Thoracic aorta (tissue), 2 donors: Measurements from ENCODE around the gene EIF1AD. TPM values are rescaled to one million over a fixed set of nuclear protein-coding genes. Genes with fewer than 3 reads are reported as not detected.

Experiments
- ATAC-seq: fragments of 150-250 bp; one replicate; pipeline ENCODE4 v1.8.0; 2017; ENCODE audit warnings: low read depth; ENCODE audit not compliant: insufficient number of reproducible peaks, low FRiP score
- DNase-seq: peaks from one replicate; pipeline ENCODE4 v3.0.0-alpha.2; 2020; ENCODE audit warnings: low spot score
- H3K27ac ChIP-seq, 2 donors: fragments of 200-600 bp; sonication (generic); 1 replicate in 1 of 2; 2 replicates in 1 of 2; pipeline ENCODE4 v1.5.1; 2016; ENCODE audit warnings: mild to moderate bottlenecking in 2 of 2, moderate library complexity in 2 of 2
- H3K27me3 ChIP-seq: fragments of 200-600 bp; sonication (generic); replicated peaks from 2 replicates; pipeline ENCODE4 v1.6.0; 2016; ENCODE audit warnings: mild to moderate bottlenecking; ENCODE audit not compliant: insufficient read depth
- H3K36me3 ChIP-seq: fragments of 200-600 bp; sonication (generic); one replicate; pipeline ENCODE4 v1.5.1; 2016
- H3K4me1 ChIP-seq, 2 donors: fragments of 200-600 bp; sonication (generic); 1 replicate in 1 of 2; 2 replicates in 1 of 2; pipeline versions ENCODE4 v1.5.1 to v1.6.0; 2016; ENCODE audit warnings: low read depth in 2 of 2, mild to moderate bottlenecking in 1 of 2; ENCODE audit not compliant: control insufficient read depth in 1 of 2
- H3K4me3 ChIP-seq: fragments of 200-600 bp; sonication (generic); 2 replicates; pipeline ENCODE4 v1.5.1; 2016; ENCODE audit warnings: mild to moderate bottlenecking
- H3K9me3 ChIP-seq: fragments of 200-600 bp; sonication (generic); 2 replicates; pipeline ENCODE4 v1.5.1; 2016
- CTCF ChIP-seq: fragments of 200-600 bp; sonication (generic); IDR thresholded peaks from one replicate; pipeline ENCODE4 v1.5.1; 2019; ENCODE audit warnings: antibody characterized with exemption
- total RNA-seq, 2 donors: library from RNA; depleted of rRNA; stranded (reverse); fragments of >200 nt; gene quantifications; one replicate each; pipeline versions ENCODE4 v1.1.0 to v1.2.3, GENCODE V29; 2016

EIF1AD gene
- total RNA-seq, 2 donors from 2014 or later: 20.6 to 43.5 TPM

DNA sequence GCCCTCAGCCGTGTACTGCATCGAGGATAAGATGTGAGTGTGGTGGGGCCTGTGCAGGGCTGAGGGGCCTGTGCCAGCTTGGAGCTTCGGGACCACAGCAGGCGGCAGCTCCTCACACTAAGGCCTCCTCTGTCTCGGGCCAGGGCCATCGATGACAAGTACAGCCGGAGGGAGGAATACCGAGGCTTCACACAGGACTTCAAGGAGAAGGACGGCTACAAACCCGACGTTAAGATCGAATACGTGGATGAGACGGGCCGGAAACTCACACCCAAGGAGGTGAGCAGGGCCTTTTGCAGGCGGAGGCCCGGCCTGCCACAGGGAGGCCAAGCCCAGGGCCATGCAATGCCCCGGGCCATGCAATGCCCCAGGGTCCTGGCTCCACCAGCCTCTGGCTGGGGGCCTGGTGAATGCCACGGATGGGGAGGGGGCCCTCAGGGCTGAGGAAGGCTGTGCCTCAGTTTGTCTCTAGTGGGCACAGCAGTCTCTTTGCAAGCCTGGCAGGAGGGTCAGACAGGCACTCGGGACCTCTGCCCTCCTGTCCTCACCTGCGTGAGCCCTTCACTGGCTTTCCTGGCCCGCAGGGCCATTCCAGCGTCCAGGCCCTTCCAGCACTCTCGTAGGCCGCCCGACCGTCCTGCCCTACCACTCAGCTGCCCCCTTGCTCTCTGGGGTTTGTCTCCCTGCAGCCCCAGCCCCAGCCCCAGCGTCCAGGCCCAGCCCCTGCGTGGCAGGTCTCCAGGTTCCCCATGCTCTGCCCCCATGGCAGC, 24.2 kb downstream of the EIF1AD start:
- no peak for ATAC-seq

GRCh38 chr11:65976216-65977176, 25.5 kb downstream of the EIF1AD start:
- Histone ChIP-seq H3K27ac (no peak overlapping the region), H3K36me3 (peaks cover 35% of the 10 kb centered on the region), H3K9me3 (no peaks in the 10 kb centered on the region), H3K4me1 (no peaks in the 10 kb centered on the region), H3K27me3 (no peaks in the 10 kb centered on the region), H3K4me3 (no peak overlapping the region)
- ATAC-seq (no peak), DNase-seq (no peak)
- TF ChIP-seq CTCF: no peak

More for the DNA sequence above, 24.2 kb downstream of the EIF1AD start:
- Histone ChIP-seq H3K9me3 (no peaks in the 10 kb centered on the region), H3K27ac (no peak overlapping the region), H3K27me3 (no peaks in the 10 kb centered on the region), H3K4me1 (no peaks in the 10 kb centered on the region), H3K4me3 (no peak overlapping the region), H3K36me3 (peaks cover 35% of the 10 kb centered on the region)
- TF ChIP-seq CTCF: no peak
- no peak for DNase-seq

GRCh38 chr11:65975771-65976170, 26.2 kb downstream of the EIF1AD start:
- TF ChIP-seq CTCF: no peak
- Histone ChIP-seq H3K9me3 (no peaks in the 10 kb centered on the region), H3K27ac (no peak overlapping the region), H3K4me3 (no peak overlapping the region), H3K36me3 (peaks cover 35% of the 10 kb centered on the region), H3K4me1 (no peaks in the 10 kb centered on the region), H3K27me3 (no peaks in the 10 kb centered on the region)
- ATAC-seq (no peak), DNase-seq (no peak)

DNA sequence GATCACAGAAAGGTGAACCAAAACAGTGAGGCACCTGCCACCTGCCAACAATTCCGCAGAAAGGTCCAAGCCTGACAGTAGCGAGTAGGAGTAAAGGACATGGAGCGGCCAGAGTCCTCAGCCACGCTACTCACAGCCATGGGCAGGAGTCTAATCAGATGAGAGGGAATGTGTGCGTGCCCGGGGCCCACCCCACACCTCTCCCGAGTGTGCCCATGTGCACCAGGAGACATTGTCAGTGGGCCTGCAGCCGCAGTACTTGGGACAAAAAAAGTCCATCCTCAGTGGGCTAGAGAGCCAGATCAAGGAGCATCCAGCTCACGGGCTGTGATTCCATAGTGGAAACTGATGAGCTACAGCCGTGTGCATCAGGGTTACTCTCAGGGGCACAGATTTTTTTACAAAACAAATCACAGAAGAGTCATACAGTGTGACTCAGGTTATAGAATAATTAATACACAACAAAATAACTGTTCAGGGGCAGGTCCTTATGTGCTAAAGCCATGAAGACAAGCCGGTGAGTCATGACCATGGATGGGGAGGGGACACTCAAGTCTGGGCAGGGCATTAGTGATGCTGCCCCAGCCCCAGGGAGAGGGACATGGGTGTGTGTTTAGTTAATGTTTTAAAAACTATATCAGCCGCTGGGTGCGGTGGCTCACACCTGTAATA, 28.4 kb downstream of the EIF1AD start:
- Histone ChIP-seq H3K36me3 (peaks cover 44% of the 10 kb centered on the region), H3K9me3 (no peaks in the 10 kb centered on the region), H3K27ac (no peak overlapping the region), H3K27me3 (no peaks in the 10 kb centered on the region), H3K4me3 (no peak overlapping the region), H3K4me1 (no peaks in the 10 kb centered on the region)
- DNase-seq (no peak), ATAC-seq (no peak)
- TF ChIP-seq CTCF: no peak

DNA sequence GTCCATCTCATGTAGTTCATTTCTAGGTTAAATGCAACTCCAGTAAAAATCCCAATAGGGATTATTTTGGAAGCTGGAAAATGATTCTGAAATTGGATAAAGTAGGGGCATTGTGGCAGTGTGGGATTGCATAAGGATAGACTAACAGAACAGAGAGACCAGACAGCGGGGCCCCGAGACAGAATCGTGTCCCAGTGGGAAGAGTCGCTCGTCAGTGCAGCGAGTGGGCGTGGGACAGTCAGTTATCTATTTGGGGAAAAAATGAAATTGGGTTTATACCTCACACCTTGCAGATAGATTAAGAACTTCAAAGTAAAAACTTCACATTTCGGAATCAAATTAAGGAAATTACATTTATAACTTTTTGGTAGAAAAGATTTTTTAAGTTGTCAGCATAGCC, 29.8 kb downstream of the EIF1AD start:
- no peak overlapping the region for H3K27ac ChIP-seq
- no peak for TF ChIP-seq CTCF
- no peaks in the 10 kb centered on the region for H3K27me3 ChIP-seq
- no peaks in the 10 kb centered on the region for H3K4me1 ChIP-seq
- H3K36me3 ChIP-seq: peaks cover 44% of the 10 kb centered on the region
- no peak for DNase-seq
- ATAC-seq: no peak
- H3K9me3 ChIP-seq: no peaks in the 10 kb centered on the region
- H3K4me3 ChIP-seq: no peak overlapping the region
